Thoracic aorta (tissue), 2 donors: Measurements from ENCODE around the gene SNX21. TPM values are rescaled to one million over a fixed set of nuclear protein-coding genes. Genes with fewer than 3 reads are reported as not detected.

Experiments
- ATAC-seq: fragments of 150-250 bp; one replicate; pipeline ENCODE4 v1.8.0; 2017; ENCODE audit warnings: low read depth; ENCODE audit not compliant: insufficient number of reproducible peaks, low FRiP score
- DNase-seq: peaks from one replicate; pipeline ENCODE4 v3.0.0-alpha.2; 2020; ENCODE audit warnings: low spot score
- H3K27ac ChIP-seq, 2 donors: fragments of 200-600 bp; sonication (generic); 1 replicate in 1 of 2; 2 replicates in 1 of 2; pipeline ENCODE4 v1.5.1; 2016; ENCODE audit warnings: mild to moderate bottlenecking in 2 of 2, moderate library complexity in 2 of 2
- H3K27me3 ChIP-seq: fragments of 200-600 bp; sonication (generic); replicated peaks from 2 replicates; pipeline ENCODE4 v1.6.0; 2016; ENCODE audit warnings: mild to moderate bottlenecking; ENCODE audit not compliant: insufficient read depth
- H3K36me3 ChIP-seq: fragments of 200-600 bp; sonication (generic); one replicate; pipeline ENCODE4 v1.5.1; 2016
- H3K4me1 ChIP-seq, 2 donors: fragments of 200-600 bp; sonication (generic); 1 replicate in 1 of 2; 2 replicates in 1 of 2; pipeline versions ENCODE4 v1.5.1 to v1.6.0; 2016; ENCODE audit warnings: low read depth in 2 of 2, mild to moderate bottlenecking in 1 of 2; ENCODE audit not compliant: control insufficient read depth in 1 of 2
- H3K4me3 ChIP-seq: fragments of 200-600 bp; sonication (generic); 2 replicates; pipeline ENCODE4 v1.5.1; 2016; ENCODE audit warnings: mild to moderate bottlenecking
- H3K9me3 ChIP-seq: fragments of 200-600 bp; sonication (generic); 2 replicates; pipeline ENCODE4 v1.5.1; 2016
- total RNA-seq, 2 donors: library from RNA; depleted of rRNA; stranded (reverse); fragments of >200 nt; gene quantifications; one replicate each; pipeline versions ENCODE4 v1.1.0 to v1.2.3, GENCODE V29; 2016
- TF ChIP-seq, protein P1 (sequence below): fragments of 200-600 bp; sonication (generic); IDR thresholded peaks from one replicate; pipeline ENCODE4 v1.5.1; 2019; ENCODE audit warnings: antibody characterized with exemption

The SNX21 gene
- total RNA-seq, 2 donors from 2014 or later = 78.2 to 133 TPM

DNA sequence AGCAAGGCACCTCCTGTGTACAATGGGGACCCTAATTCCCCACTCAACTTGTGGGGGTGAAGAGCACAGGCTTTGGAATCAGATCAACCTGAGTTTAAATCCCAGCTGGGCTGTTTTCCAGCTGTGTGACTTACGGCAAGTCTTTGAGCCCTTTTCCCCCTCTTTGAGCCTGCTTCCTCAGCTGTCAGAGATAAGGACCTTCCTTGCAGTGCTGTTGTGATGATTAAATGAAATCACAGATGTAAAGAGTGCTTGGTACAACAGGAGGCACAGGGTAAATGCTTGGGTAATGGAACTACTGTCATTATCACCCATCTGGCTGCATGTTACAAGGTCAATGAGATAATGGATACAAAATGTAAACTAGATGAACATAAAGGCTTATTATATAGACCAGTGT, 3.2 kb downstream of the SNX21 start:
- H3K36me3 ChIP-seq = peaks cover 22% of the 10 kb centered on the region
- TF ChIP-seq, protein P1, sequence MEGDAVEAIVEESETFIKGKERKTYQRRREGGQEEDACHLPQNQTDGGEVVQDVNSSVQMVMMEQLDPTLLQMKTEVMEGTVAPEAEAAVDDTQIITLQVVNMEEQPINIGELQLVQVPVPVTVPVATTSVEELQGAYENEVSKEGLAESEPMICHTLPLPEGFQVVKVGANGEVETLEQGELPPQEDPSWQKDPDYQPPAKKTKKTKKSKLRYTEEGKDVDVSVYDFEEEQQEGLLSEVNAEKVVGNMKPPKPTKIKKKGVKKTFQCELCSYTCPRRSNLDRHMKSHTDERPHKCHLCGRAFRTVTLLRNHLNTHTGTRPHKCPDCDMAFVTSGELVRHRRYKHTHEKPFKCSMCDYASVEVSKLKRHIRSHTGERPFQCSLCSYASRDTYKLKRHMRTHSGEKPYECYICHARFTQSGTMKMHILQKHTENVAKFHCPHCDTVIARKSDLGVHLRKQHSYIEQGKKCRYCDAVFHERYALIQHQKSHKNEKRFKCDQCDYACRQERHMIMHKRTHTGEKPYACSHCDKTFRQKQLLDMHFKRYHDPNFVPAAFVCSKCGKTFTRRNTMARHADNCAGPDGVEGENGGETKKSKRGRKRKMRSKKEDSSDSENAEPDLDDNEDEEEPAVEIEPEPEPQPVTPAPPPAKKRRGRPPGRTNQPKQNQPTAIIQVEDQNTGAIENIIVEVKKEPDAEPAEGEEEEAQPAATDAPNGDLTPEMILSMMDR = no peak
- no peaks in the 10 kb centered on the region for H3K9me3 ChIP-seq
- DNase-seq (no peak), ATAC-seq (no peak)
- peak overlapping the region; percentile 95 for H3K4me3 ChIP-seq
- no peaks in the 10 kb centered on the region for H3K27me3 ChIP-seq
- peak overlapping the region; percentile 56 to 98 for H3K27ac ChIP-seq
- peaks cover 18 to 53% of the 10 kb centered on the region in 2 donors for H3K4me1 ChIP-seq

DNA sequence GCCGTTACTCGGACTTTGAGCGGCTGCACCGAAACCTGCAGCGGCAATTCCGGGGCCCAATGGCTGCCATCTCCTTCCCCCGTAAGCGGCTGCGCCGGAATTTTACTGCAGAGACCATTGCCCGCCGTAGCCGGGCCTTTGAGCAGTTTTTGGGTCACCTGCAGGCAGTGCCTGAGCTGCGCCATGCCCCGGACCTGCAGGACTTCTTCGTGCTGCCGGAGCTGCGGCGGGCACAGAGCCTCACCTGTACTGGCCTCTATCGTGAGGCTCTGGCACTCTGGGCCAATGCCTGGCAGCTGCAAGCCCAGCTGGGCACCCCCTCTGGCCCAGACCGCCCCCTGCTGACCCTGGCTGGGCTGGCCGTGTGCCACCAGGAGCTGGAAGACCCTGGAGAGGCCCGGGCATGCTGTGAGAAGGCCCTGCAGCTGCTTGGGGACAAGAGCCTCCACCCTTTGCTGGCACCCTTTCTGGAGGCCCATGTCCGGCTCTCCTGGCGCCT, 7.2 kb downstream of the SNX21 start:
- Histone ChIP-seq H3K4me1 (peaks cover 10 to 42% of the 10 kb centered on the region in 2 donors), H3K9me3 (no peaks in the 10 kb centered on the region), H3K36me3 (peaks cover 39% of the 10 kb centered on the region), H3K27me3 (no peaks in the 10 kb centered on the region), H3K27ac (peak overlapping the region; percentile 34 to 55), H3K4me3 (no peak overlapping the region)
- TF ChIP-seq, protein P1 = no peak
- no peak for ATAC-seq
- no peak for DNase-seq

DNA sequence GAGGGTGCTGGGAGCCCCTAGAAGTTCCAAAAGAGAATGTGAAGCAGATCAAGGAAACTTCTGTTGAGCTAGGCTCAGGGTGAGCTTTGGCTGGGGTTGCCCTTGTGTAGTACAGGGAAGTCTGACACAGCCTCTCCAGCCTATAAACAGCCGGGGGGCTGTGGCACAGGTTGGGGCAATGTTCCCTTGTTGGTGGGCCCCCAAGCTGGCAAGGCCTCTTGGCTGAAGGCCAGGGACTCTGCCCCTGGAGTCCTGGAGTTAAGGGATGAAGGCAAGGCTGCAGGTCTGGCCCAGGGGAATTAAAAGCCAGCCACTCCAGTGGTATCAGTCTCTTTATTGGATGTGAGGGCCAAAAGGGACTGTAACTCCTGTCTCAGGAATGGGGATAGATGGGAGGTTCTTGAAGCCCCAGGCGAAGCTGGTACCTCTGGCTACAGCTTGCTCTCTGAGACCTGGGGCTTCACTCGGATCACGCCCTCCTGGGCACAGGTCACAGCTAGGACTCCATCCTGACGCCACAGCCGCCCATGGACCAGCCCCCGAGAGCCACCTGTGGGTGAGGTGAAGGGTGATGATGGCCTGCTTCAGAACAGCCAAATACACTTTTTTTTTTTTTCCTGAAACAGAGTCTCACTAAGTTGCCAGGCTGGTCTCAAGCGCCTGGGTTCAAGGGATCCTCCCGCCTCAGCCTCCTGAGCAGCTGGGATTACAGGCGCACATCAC, 8.0 kb downstream of the SNX21 start:
- Histone ChIP-seq H3K4me1 (peaks cover 8 to 36% of the 10 kb centered on the region in 2 donors), H3K27me3 (no peaks in the 10 kb centered on the region), H3K27ac (peak overlapping the region; percentile 34 to 55), H3K9me3 (no peaks in the 10 kb centered on the region), H3K36me3 (peaks cover 42% of the 10 kb centered on the region), H3K4me3 (no peak overlapping the region)
- TF ChIP-seq, protein P1 = no peak
- DNase-seq = no peak
- ATAC-seq = no peak

DNA sequence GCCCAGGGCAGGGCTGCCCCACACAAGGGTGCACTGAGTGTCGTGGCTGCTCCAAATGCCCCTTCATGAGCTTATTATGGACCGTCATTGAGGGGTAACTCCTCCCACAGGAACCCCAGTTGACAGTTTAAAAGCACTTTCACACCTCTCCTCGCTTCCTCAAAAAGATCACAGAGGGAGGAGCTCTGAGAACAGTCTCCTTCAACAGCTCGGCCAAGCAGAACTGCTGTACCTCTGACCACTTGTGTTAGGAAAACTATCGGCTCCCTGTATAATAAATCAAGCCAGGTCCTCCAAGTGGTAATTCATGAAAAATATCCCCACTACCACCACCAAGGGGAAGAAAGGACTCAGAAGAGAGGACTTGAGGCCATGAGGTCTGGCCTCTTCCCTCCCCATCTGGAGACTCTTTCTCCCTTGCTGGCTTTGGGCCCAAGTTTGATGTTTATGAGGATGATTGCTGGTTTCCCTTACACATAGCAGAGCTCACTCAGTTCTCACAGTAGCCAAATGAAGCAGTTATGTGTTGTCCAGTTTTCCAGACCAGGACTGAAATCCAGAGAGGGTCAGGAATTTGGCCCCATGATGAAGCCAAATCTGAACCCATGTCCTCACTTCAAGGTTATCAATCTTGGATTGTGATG, 8.7 kb downstream of the SNX21 start:
- peaks cover under 1 to 29% of the 10 kb centered on the region in 2 donors for H3K4me1 ChIP-seq
- DNase-seq = no peak
- peaks cover 40% of the 10 kb centered on the region for H3K36me3 ChIP-seq
- H3K9me3 ChIP-seq = no peaks in the 10 kb centered on the region
- H3K27me3 ChIP-seq = no peaks in the 10 kb centered on the region
- no peak for ATAC-seq
- TF ChIP-seq, protein P1 = no peak
- H3K27ac ChIP-seq = peak overlapping the region in 1 of 2 donors; percentile 6
- no peak overlapping the region for H3K4me3 ChIP-seq

DNA sequence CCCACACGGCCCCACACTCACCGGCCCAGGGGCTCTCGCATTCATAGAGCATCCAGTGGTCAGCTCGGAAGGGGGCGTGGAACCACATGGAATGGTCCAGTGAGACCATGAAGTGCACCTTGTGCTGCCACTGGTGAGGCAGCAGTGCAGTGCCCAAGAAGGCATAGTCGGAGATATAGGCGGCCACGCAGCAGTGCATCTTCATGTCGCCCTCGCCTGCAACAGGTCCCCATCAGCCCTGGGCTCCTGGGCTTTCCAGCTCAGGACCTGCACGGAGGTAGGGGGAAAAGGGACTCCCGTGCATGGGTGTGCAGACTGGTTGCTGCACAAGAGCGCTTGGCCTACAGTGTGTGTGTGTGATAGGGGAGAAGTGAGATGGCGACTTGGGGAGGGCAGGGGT, 9.9 kb downstream of the SNX21 start:
- H3K9me3 ChIP-seq = no peaks in the 10 kb centered on the region
- H3K4me1 ChIP-seq = peaks cover 0 to 21% of the 10 kb centered on the region in 2 donors
- no peak overlapping the region for H3K4me3 ChIP-seq
- no peak overlapping the region for H3K27ac ChIP-seq
- DNase-seq = no peak
- H3K27me3 ChIP-seq = no peaks in the 10 kb centered on the region
- H3K36me3 ChIP-seq = peaks cover 45% of the 10 kb centered on the region
- TF ChIP-seq, protein P1 = no peak
- ATAC-seq = no peak
